Common myeloid progenitor, CD34-positive (primary cell): ENCODE data around the gene DACT2.

Experiments used
- CTCF ChIA-PET: fragments of 350-600 bp; sonication (Branson Sonifier 250); formaldehyde crosslinking; loops from one replicate; lab custom pipeline; 2021; ENCODE audit warnings: antibody characterized with exemption; lab: Charles Lee
- POLR2A ChIA-PET: fragments of 350-600 bp; sonication (Branson Sonifier 250); formaldehyde crosslinking; loops from one replicate; lab custom pipeline; 2021; ENCODE audit warnings: antibody characterized with exemption; lab: Charles Lee
- DNase-seq, 3 donors: peaks; one replicate each; pipeline versions ENCODE4 v3.0.0 to v3.0.0-alpha.2; 2013
- H3K27ac ChIP-seq, 2 experiments: 1 replicate in 1 of 2; 2 replicates in 1 of 2; pipeline ENCODE4 v1.7.0; 2013; ENCODE audit warnings: inconsistent platforms in 2 of 2, low read length in 2 of 2, mild to moderate bottlenecking in 2 of 2, low read depth in 1 of 2, moderate library complexity in 1 of 2; ENCODE audit not compliant: severe bottlenecking in 2 of 2, insufficient read depth in 1 of 2, poor library complexity in 1 of 2
- H3K27me3 ChIP-seq, 5 experiments: replicated peaks in 2 of 5; 1 replicate in 3 of 5; 2 replicates in 2 of 5; pipeline versions ENCODE4 v1.6.1 to v1.7.0; 2013; ENCODE audit warnings: low read length in 4 of 5, mild to moderate bottlenecking in 2 of 5, moderate library complexity in 2 of 5, inconsistent platforms in 1 of 5; ENCODE audit not compliant: insufficient read depth in 5 of 5, control insufficient read depth in 4 of 5
- H3K36me3 ChIP-seq, 4 experiments: 1 replicate in 2 of 4; 2 replicates in 2 of 4; pipeline versions ENCODE4 v1.6.1 to v1.7.0; 2013; ENCODE audit warnings: low read length in 3 of 4, control low read depth in 1 of 4, mild to moderate bottlenecking in 1 of 4; ENCODE audit not compliant: control insufficient read depth in 4 of 4, insufficient read depth in 4 of 4
- H3K4me1 ChIP-seq, 4 experiments: 1 replicate in 3 of 4; 2 replicates in 1 of 4; pipeline versions ENCODE4 v1.6.1 to v1.7.1; 2013; ENCODE audit warnings: low read length in 3 of 4, mild to moderate bottlenecking in 3 of 4, control low read depth in 1 of 4, inconsistent platforms in 1 of 4, moderate library complexity in 1 of 4; ENCODE audit not compliant: control insufficient read depth in 4 of 4, insufficient read depth in 4 of 4; ENCODE audit errors: control extremely low read depth in 1 of 4
- H3K4me3 ChIP-seq, 7 experiments: 1 replicate in 4 of 7; 2 replicates in 3 of 7; pipeline versions ENCODE4 v1.5.1 to v1.7.0; 2013; ENCODE audit warnings: mild to moderate bottlenecking in 7 of 7, low read length in 6 of 7, moderate library complexity in 6 of 7, inconsistent platforms in 2 of 7, low read depth in 2 of 7, control low read depth in 1 of 7; ENCODE audit not compliant: insufficient read depth in 4 of 7, control insufficient read depth in 1 of 7; ENCODE audit errors: extremely low read depth in 1 of 7
- H3K9me3 ChIP-seq, 5 experiments: 1 replicate in 4 of 5; 2 replicates in 1 of 5; pipeline versions ENCODE4 v1.6.1 to v1.7.1; 2013; ENCODE audit warnings: low read length in 4 of 5, mild to moderate bottlenecking in 2 of 5, inconsistent platforms in 1 of 5, low read depth in 1 of 5, moderate library complexity in 1 of 5; ENCODE audit not compliant: control insufficient read depth in 4 of 5, insufficient read depth in 2 of 5; ENCODE audit errors: control extremely low read depth in 1 of 5
- WGBS: methylation state at CpG from one replicate; pipeline ENCODE4 v1.1.5; 2013; ENCODE audit not compliant: insufficient coverage; 5-methylcytosine and 5-hydroxymethylcytosine counted together

Gene DACT2

DNA sequence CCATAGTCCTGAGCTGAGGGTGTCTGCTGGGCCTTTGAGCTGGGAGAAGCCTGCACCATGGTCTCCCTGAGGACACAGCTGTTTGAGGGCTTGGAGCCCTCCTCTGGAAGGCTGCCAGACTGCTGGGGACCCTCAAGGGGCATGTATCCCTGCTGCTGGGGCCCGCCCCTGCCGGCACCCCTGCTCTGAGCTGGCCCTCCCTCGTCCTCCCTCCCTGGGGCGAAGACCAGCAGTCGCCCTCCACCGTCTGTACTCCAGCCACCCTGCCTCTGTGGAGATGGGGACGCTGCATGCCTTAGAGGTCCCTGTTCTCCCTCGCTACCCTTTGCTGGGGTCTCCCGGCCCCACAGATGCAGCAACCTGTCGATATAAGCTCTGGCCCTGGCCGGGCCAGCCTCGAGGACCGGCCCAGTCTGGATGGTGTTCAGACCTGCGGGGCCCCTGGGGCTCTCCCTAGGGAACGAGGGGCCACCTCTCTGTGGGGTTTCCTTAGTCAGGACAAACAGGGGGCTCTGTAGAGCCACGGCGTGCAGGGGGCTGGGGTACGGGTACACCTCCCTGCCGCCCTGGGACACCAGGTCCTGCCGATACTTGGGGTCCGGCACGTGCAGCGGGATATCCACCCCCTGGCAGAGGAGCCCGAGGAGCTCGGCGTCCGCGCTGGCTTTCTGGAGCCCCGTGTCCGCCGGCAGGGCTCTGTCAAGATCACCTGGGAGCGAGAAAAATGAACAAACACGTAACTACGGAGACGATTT lies 11.0 kb downstream of the DACT2 start:
- no peak overlapping the region for H3K27ac ChIP-seq
- ChIA-PET POLR2A (no interaction called here), CTCF (interaction anchor here (0.9 kb wide), 1 partner anchor 12 kb away, joined by 6 read pairs; no protein-coding TSS in a partner anchor)
- peaks cover 0 to 28% (median 2%) of the 10 kb centered on the region in 5 experiments for H3K27me3 ChIP-seq
- H3K36me3 ChIP-seq: no peaks in the 10 kb centered on the region
- H3K9me3 ChIP-seq: no peaks in the 10 kb centered on the region
- no peak for DNase-seq
- H3K4me3 ChIP-seq: no peak overlapping the region
- WGBS: 97% methylated on average over 33 of the region's 35 CpGs
- no peaks in the 10 kb centered on the region for H3K4me1 ChIP-seq

DNA sequence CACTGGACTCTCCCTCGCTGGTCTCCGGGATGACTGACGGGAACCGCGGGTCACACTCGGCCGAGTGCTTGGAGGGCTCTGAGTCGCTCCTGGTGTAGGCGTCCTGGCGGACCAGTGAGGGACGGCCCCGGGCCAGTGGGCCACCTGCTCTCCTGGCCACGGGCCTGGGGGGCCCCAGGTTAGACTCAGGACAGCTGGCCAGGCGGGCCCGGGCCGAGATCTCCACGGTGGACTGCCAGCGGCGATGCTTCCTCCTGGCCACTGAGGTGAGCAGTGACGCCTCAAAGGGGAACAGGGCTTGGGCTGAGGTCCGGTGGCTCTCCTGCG lies 11.9 kb downstream of the DACT2 start:
- H3K9me3 ChIP-seq: no peaks in the 10 kb centered on the region
- CTCF ChIA-PET: no interaction called here
- no peaks in the 10 kb centered on the region for H3K36me3 ChIP-seq
- peaks cover 0 to 26% (median 2%) of the 10 kb centered on the region in 5 experiments for H3K27me3 ChIP-seq
- no peak for DNase-seq
- H3K4me3 ChIP-seq: no peak overlapping the region
- POLR2A ChIA-PET: no interaction called here
- no peak overlapping the region for H3K27ac ChIP-seq
- H3K4me1 ChIP-seq: no peaks in the 10 kb centered on the region
- WGBS: 94% methylated on average over 21 of the region's 22 CpGs

DNA sequence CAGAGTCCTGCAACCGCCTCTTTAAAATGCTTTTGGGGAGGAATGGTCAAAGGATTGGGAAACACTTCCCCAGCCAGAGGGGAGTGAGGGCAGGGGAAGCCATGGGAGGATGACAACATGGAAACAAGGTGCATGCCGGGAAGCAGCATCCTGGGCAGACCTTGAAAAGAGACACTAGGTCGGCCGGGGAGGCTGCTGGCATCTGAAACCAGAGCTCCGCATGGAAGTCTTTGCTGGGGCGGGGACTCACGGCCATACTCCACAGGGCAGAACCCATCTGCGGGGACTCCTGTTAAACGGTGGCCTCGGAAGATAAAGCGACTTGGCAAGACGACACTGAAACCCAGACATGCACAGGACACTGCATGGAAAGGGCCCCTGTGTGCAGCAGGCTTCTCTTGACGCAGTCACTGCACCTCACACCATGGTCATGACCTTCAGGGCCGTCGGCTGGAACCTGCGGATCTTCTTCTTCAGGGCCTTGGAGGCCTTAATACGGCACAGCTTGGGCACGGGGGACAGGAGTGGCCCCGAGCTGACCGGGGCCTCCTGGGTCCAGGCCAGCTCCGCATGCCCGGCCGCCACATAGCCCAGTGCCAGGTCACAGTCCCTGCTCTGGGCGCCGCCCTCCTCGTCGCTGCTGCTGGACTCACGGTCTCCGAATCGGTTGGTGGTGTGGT lies 12.4 kb downstream of the DACT2 start:
- ChIA-PET POLR2A (no interaction called here), CTCF (no interaction called here)
- Histone ChIP-seq H3K9me3 (no peaks in the 10 kb centered on the region), H3K27me3 (peaks cover 0 to 26% (median 2%) of the 10 kb centered on the region in 5 experiments), H3K36me3 (no peaks in the 10 kb centered on the region), H3K27ac (no peak overlapping the region), H3K4me1 (no peaks in the 10 kb centered on the region), H3K4me3 (no peak overlapping the region)
- no peak for DNase-seq
- WGBS: 97% methylated on average over 30 of the region's 30 CpGs

DNA sequence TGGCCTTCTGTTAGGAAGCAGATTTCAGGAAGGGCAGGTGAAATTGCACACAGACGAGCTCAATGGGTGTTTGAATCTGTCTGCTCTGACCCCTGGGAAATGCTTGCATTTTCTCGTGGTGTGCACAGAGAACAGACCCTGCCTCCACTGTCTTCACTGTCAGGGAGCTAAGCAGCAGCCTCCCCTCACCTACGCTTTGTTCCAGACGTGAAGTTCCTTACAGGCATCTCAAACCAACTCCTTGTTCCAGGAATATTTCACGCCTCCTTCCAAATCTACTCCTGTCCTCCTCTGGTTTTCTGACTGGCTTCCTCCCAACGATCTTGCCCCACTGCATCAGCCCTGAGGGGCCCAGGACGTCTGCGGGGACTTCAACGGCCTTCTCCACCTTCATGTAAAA lies 13.7 kb downstream of the DACT2 start:
- no peaks in the 10 kb centered on the region for H3K9me3 ChIP-seq
- H3K27ac ChIP-seq: no peak overlapping the region
- H3K4me3 ChIP-seq: no peak overlapping the region
- WGBS: 88% methylated on average over 9 of the region's 9 CpGs
- ChIA-PET CTCF (no interaction called here), POLR2A (no interaction called here)
- H3K4me1 ChIP-seq: no peaks in the 10 kb centered on the region
- DNase-seq: no peak
- H3K27me3 ChIP-seq: peaks cover 0 to 34% (median 3%) of the 10 kb centered on the region in 5 experiments
- H3K36me3 ChIP-seq: no peaks in the 10 kb centered on the region

DNA sequence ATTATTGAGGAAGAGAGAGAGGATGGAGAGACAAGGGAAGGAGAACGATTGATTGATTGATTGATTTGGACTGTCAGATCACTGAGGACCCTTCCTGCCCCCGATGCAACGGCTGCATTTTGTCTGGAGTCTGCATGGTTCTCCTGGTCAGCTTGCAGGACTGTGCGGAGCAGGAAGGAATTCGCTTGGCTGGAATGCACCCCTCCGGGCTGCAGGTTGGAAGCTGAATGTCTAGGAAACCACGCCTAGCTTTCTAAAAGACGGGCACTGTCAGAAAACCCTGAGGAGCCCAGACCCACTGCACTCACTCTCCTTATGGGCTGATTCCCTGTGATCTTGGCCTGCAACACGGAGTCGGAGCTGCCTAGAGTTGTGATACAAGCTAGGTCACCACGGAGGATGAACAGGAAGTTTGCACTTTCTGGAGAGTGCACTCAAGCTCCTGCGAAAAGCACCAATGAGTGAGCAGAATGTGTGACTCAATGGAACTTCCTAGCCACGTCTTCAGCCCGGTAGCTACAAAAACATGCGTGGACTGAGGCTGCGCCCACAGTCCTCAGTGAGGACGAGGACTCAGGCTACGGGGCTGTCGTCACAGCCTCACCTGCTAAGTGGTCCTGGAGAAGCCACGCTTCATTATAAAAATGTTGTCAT lies 14.4 kb downstream of the DACT2 start:
- Histone ChIP-seq H3K4me1 (no peaks in the 10 kb centered on the region), H3K27ac (no peak overlapping the region), H3K27me3 (peaks cover 0 to 40% (median 3%) of the 10 kb centered on the region in 5 experiments), H3K4me3 (no peak overlapping the region), H3K9me3 (no peaks in the 10 kb centered on the region), H3K36me3 (no peaks in the 10 kb centered on the region)
- CTCF ChIA-PET: no interaction called here
- POLR2A ChIA-PET: no interaction called here
- DNase-seq: no peak
- 82% methylated on average over 17 of the region's 20 CpGs for WGBS

DNA sequence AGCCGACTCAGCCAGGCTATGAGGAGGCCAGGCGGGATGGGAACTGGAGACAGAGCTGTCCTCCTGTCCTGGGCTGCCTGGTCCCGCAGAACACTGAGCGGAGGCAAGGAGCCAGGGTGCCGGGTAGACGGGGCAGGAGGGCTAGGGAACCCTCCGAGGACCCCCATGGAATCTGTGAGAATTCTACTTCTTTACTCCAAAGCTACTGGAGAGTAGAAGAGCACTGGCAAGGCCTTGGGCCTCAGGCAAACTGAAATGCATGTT lies 14.9 kb downstream of the DACT2 start:
- H3K9me3 ChIP-seq: no peaks in the 10 kb centered on the region
- H3K4me3 ChIP-seq: no peak overlapping the region
- H3K4me1 ChIP-seq: no peaks in the 10 kb centered on the region
- ChIA-PET POLR2A (no interaction called here), CTCF (no interaction called here)
- WGBS: 98% methylated on average over 6 of the region's 7 CpGs
- no peak for DNase-seq
- H3K36me3 ChIP-seq: no peaks in the 10 kb centered on the region
- H3K27me3 ChIP-seq: peaks cover 0 to 46% (median 5%) of the 10 kb centered on the region in 5 experiments
- no peak overlapping the region for H3K27ac ChIP-seq
